HepG2 (cell line): ENCODE results near the gene PYURF.

Source experiments
- CREM ChIP-seq, 2 experiments: sonication (generic) in 1 of 2; formaldehyde crosslinking in 1 of 2; IDR thresholded peaks; 2 replicates each; pipeline versions ENCODE4 v1.4.0 to v1.6.1; 2016 to 2020; ENCODE audit warnings: antibody characterized with exemption in 1 of 2, mild to moderate bottlenecking in 1 of 2, missing genetic modification reagents in 1 of 2
- RAD21 ChIP-seq: fragments of 450-650 bp; formaldehyde crosslinking; IDR thresholded peaks from 2 replicates; pipeline ENCODE4 v1.5.0; 2020; ENCODE audit warnings: mild to moderate bottlenecking
- SMC3 ChIP-seq: IDR thresholded peaks from 2 replicates; pipeline ENCODE4 v1.6.1; 2011; ENCODE audit warnings: low read length, improper control_type of control experiment
- TF ChIP-seq, protein P1 (sequence below): sonication (generic); formaldehyde crosslinking; IDR thresholded peaks from 2 replicates; pipeline ENCODE4 v1.5.0; 2020; ENCODE audit warnings: mild to moderate bottlenecking, missing genetic modification reagents, moderate library complexity
- TF ChIP-seq, protein P2 (sequence below): IDR thresholded peaks from 2 replicates; pipeline ENCODE4 v1.6.1; 2016; ENCODE audit warnings: low read depth

DNA sequence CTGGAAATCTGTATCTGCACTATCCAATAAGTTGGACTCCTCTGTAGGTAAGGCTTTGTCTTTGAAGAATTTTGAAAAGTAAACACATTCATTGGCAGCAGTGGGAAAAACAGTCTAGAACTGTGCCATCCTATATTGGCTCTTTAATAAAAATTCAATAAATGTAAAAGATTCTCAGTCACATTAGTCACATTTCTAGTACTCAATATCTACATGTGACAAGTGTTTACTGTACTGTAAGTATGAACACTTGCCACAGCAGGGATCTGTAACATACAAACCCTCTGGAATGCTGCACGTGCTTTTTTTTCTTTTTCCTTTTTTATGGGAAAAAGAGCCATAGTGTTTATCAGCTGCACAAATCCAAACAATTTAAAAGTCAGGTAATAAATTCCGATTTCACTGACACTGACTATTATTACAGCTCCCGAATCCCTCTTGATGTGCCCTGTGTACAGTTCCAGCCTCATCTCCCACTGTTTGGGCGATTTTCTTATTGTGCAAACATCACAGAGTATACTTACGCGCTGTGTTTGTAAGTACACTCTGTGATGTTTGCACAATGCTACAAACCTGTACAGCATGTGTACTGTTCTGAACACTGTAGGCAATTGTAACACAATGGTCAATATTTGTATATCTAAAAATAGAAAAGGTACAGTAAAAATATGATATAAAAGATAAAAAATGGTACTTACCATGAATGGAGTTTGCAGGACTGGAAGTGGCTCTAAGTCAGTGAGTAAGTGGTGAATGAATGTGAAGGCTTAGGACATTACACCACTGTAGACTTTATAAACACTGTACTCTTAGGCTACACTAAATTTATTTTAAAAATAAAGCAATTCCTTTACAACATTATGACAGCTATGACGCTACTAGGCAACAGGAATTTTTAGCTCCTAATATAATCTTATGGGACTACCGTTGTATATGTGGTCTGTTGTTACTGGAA is 8.7 kb downstream of the PYURF start:
- TF ChIP-seq CREM (IDR thresholded peaks at IDR 0.05) (peak; percentile 45; the same call in 1 of the 2 replicates), CREM (CRISPR knock-in tag; IDR thresholded peaks at IDR 0.05) (no peak), RAD21 (CRISPR knock-in tag) (no peak), SMC3 (no peak; the same call in 1 of the 2 replicates)
- TF ChIP-seq, protein P1, sequence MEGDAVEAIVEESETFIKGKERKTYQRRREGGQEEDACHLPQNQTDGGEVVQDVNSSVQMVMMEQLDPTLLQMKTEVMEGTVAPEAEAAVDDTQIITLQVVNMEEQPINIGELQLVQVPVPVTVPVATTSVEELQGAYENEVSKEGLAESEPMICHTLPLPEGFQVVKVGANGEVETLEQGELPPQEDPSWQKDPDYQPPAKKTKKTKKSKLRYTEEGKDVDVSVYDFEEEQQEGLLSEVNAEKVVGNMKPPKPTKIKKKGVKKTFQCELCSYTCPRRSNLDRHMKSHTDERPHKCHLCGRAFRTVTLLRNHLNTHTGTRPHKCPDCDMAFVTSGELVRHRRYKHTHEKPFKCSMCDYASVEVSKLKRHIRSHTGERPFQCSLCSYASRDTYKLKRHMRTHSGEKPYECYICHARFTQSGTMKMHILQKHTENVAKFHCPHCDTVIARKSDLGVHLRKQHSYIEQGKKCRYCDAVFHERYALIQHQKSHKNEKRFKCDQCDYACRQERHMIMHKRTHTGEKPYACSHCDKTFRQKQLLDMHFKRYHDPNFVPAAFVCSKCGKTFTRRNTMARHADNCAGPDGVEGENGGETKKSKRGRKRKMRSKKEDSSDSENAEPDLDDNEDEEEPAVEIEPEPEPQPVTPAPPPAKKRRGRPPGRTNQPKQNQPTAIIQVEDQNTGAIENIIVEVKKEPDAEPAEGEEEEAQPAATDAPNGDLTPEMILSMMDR (CRISPR knock-in tag): no peak
- TF ChIP-seq, protein P2, sequence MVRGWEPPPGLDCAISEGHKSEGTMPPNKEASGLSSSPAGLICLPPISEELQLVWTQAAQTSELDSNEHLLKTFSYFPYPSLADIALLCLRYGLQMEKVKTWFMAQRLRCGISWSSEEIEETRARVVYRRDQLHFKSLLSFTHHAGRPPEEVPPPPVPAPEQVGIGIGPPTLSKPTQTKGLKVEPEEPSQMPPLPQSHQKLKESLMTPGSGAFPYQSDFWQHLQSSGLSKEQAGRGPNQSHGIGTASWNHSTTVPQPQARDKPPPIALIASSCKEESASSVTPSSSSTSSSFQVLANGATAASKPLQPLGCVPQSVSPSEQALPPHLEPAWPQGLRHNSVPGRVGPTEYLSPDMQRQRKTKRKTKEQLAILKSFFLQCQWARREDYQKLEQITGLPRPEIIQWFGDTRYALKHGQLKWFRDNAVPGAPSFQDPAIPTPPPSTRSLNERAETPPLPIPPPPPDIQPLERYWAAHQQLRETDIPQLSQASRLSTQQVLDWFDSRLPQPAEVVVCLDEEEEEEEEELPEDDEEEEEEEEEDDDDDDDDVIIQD: 0 out of 2 replicates have a peak, but pooled peaks have one; percentile 14
